NCI-H526 (cell line): ENCODE data around the gene KIF18B.

Experiments used
- DNase-seq, 2 experiments: peaks; one replicate each; lab custom pipeline; 2025; lab: John Stamatoyannopoulos, UW

KIF18B gene

DNA sequence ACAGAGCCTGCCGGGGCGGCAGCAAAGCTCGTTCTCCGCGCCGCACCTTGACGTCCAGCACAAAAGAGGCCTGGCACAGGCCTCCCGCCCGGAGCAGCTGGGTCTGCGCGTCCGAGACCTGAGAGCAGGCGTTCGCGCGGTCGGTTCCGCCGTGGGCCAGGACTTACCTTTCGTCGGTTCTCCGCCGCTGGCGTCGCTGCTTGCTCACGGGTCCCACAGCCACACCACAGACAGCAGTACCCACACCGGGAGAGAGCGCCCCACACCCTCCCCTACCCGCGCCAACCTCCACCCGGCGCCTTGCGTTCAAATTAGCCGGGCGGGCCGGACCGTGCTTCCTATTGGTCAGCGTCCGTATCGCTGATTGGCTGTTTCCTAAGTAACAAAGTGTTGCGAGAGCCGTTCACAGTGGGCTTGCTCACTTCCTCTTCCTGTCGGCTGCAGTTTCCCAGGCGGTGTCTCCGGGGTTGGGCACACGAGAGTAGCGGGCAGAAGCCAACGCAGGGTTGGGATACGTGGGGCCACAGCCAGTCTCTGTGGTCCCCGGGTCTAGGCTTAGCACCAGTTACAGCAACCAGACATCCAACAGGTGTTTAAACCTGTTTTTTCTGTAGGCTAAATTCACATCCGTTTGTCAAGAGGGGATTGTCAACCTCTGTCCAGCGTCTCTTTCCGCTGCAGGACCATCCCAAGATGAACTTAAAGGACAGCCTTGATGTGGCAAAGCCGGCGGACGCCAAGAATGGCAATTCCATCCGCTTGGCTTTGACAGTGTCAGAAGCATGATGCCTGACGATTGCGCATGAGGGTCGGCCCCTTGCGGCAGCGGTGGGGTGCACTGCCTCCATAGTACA, at the start of gene KIF18B:
TSS of gene KIF18B (minus strand) at position 313 of the 854 bp plus-strand sequence. CDS start 11,429 bp downstream, outside the sequence.
- peak; percentile 96 to 99 for DNase-seq

DNA sequence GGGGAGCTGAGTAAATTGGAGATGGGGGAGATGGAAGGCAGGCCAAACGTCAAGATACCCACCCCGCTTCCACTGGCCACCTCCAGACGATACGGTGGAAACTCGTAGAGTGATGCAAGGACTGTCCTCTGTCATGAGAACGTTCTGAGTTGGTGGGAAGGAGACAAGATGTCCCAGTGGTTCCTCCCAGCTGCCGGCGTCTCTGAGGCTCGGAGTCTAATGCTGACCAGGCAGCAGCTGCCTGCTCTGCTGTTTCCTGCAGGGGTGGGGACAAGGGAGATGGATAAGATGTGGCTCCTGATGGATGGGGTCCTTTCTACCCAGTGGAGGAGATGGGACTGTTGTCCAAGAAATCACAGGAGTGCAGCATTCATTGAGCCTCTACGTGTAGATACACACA, 48.7 kb upstream of the KIF18B start:
- DNase-seq = no peak

DNA sequence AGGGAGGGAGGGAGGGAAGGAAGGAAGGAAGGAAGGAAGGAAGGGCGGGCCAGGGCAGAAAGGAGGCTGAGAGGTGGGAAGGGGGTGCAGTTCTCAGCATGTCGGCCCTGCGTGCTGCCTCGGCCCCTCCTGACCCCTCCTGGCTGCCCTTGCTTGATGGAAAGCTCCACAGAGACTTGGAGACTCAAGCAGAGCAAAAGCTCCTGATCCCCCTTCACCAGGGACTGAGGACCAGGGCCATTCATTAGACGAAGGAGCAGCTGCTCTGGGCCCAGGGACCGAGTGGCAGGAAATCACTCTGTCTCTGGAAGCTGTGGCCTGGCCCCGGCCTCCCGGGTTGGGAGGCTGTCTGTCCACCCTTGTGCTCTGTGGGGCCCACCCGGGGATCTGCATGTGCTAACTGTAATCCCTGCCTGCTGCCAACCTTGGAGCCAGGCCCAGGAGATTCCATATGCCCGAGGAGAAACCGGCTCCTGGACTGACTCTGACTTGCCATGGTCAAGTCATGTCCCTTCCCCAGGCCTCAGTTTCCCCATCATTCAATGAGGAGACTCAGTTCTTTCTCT, 47.9 kb upstream of the KIF18B start:
- DNase-seq = no peak

DNA sequence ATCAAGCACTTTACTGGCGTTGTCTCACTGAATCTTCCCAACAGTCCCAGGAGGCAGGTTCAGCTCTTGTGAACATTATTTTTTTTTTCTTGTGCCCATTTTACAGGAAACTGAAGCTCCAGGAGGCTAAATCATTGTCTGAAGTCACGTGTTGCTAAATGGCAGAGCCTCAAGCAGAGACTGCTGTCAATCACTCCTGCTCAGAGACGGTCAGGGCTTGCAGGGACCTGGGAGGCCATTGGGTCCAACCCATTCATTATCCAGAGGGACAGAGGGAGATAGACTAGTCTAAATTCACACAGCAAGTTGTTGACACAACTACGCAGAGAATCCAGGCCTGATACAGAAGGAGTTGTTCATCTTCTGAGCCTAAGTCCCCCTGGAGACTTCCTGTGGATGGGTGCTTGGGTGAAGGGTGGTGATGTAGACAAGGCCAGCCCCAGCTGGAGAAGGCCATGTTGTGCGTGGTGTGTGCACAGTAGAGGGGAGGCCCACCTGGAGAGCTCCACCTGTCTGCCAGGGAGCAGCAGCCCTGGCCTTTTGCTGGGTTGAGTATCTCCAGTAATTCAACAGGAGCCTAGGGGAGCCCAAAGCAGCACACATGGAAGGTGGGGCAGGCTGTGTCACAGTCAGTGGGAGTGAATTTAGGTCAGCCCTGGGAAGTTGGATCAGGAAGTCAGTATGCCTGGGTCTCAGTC, 44.8 kb upstream of the KIF18B start:
- no peak for DNase-seq

DNA sequence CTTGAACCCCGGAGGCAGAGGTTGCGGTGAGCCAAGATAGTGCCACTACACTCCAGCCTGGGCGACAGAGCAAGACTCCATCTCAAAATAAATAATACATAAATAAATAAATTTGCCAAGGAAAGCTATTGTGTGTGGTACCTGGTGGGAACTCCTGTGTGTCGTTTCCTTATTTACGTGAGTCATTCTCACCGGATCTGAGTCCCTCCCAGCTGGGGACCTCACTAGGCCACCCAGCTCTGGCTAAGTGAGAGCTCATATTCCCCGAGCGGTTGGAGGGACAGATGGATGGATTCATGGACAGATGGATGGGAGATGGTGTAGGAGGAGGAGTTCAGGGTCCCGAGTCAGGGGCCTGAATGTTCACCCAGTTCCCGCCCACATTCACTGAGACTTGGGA, 43.4 kb upstream of the KIF18B start:
- DNase-seq = no peak

DNA sequence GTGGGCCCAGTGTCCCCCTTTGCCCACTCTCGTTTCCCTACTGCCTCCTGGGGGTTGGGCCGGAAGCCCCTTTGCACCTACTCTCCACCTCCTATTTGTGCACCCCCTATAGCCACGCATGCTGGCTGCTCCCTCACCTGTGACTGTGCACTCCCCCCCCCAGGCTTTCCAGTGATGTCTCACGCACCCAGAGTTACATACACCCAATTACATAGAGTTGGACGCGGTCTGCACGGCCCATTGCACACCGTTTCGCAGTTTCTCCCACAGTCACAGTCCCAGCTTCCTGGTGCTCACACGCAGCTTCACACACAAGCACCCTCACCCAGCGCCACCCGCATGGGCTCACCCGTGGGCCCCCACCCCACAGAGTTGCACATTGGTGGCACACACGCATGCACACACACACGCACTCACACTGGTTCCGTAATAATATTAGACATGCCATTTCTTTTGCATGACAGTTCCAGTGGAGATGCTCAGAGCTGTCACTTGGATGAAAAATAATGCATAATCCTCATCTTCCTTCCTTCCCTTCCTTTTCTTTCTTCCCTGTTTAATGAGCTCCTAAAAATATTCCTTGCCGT, 42.1 kb upstream of the KIF18B start:
- DNase-seq = no peak

DNA sequence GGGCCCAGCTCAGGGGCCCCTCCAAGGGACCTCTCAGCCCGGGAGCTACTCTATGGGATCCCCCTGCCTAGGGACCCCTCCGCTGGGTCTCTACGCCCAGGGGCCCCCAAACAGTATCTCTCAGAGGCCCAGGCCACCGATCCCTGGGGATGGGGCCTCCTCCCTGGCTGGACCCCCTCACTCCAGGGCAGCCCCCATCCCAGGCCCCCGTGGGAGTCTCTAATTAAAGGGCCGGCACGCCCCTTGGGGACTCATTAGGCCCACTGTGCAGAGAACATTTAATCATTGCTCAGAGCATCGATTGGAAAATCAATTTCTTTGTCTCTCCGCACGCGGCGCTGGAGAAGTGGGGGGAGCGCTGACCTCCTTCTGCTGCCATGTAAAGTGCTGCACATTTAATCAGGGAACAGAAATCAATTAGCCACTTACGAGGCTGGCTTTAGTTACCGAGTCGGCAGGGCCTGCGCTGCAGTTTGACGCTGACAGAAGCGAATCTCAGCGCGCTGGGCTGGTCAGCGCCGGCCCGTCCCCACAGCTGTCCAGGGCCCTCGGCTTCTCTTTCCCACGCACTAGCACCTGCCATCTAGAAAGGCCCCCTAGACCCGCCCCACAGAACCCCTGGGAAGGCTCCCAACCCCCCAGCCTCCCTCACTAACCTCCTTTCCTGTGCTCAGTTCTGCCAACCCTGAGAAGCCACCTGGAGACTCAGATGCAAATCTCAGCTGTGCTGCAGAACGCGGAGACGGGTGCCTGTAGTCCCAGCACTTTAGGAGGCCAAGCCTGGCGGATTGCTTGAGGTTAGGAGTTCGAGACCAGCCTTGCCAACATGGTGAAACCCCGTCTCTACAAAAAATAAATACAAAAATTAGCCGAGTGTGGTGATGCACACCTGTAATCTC, 40.7 kb upstream of the KIF18B start:
- DNase-seq = peak in 1 of 2 experiments; percentile 37

DNA sequence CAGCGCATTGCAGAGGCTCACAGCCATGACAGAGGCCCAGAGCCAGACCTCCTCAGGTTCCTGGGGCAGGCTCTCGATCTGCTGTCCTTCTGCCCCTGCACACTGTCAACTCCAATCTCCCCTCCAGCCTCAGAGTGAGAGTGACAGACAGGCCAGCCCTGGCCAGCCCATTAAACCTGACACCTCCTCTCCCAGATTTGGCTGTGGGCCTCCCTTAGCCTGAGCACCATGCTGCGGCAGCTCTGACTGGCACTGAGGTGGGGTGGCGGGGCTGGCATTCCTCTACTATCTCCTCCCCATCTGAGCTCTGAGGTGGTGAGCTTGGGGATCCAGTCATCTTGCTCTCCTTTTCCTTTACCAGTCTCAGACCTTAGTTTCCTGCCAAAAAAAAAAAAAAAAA, 36.0 kb upstream of the KIF18B start:
- no peak for DNase-seq

DNA sequence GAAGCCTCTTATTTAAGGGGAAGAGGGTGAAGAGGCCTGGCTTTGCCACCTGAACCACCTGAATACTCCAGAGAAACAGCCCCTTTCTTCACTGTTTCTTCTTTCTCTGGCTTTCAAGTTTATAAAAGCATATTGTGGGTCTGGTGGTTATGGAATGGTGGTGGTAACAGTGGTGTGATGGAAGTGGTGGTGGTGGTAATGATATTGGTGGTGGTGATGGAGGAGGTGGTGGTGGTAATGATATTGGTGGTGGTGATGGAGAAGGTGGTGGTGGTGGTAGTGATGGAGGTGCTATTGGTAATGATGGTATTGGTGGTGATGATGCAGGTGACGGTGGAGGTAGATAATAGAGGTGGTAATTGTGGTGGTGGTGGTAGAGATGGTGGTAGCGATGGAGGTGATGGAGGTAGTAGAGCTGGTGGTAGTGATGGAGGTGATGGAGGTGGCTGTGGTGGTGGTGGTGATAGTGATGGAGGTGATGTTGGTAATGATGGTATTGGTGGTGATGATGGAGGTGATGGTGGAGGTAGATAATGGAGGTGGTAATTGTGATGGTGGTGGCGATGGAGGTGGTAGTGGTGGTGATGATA, 34.6 kb upstream of the KIF18B start:
- no peak for DNase-seq

DNA sequence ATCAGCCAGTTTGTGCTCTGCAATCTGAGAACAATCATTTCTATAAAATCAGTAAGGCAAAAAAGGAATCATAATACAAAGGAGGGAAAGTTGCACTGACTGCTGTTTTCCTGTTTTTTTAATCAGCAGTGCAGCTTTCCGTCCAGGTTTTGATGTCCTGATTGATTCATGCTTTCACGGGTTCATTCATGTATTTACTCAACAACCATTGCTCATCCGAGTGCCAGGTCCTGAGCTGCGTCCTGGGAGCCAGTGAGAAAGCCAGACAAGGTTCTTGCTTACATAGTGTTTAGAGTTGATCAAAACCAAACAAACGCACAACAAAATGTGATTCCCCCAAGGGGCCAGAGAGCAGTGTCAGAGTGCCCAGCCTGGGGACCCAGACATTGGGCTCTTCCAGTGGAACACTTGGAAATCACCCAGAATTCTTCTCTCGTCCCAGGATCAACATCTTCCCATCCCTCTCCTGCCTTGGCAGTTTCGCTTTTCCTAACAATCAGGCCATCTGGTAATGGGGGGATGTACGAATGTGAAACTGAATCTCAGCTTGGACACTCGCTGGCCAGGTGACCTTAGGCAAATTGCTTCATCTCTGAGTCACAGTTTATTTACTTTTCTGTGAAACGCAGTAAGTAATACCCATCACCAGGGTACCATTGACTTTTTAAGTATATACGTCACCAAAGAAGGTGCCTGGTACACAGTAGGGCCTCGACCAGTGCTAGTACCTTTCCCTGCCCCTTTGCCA, 33.8 kb upstream of the KIF18B start:
- DNase-seq = no peak

DNA sequence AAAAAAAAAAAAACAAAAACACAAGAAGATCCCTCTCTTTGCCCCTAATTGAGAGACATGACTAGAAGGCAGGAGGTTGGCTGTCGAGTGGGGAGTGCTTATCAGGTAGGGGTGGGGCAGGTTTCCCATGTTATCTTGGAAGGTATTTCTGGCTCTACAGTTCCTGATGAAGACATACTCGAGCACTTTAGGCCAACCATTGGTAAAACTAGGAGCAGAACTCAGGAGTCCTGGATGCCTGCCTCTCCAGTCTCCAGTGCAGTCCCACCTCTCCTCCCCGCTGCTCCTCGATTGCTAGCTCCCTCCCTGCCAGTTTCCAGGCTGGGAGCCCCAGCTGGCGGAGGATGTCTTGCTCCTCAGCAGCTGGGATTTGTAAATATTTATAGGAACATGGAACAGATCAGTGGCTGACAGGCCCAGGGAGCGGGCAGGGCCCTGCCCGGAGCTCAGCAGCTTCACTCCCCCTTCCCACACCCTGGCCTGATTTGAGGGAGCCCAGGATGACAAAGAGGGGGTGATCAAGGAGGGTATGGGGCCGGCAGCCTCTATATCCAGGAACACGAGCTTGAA, 31.9 kb upstream of the KIF18B start:
- no peak for DNase-seq

DNA sequence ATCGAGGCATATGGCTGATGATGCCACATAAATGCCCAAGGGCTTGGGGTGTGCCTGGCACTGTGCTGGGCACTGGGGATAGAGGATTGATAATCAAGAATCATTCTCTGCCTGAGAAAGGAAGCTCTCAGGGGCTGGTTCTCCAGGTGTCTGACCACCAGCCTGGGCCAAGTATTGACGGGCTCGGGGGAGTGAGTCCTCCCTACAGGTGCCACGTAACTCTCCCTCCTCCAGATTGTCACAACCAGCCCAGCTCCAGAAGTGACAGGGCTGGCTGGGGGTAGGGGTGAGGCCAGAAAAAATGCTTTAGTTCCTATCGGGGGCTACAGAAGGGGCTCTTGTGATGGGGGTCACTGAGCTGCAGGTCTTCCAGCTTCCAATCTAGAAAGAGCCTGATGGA, 31.2 kb upstream of the KIF18B start:
- DNase-seq = no peak

DNA sequence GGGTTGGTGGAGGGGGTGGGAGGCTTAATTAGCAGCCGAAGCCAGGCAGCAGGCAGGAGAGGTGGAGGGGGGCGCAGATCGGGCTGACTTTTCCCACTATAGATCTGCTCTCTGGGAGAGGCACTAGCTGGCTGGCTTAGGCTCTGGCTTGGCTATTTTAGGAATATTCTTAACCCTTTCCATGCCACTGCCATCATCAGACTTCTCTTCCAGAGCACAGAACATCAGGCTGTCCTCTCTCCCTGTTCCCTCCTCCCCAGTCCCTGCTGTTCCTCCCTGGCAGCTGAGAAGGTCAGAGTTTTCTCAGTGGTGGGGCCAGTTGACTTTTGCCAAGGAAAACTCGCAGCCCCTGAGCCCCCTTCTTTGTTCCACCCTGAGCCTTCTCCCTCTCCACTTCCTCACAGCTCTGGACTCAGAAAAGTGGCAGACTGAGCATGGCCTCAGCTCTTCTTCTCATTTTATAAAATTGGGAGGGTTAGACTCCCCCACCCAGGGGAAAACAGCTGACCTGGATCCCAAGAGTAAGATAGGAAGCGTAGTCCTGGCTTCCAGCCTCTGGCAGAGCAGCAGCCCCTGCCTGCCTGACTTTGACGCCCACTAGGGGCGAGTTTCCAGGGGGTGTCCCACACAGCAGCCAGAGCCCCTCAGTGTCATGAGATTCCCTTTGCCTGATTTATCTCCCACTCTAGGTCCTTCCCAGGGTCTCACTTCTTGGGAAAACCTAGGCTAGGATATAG, 30.4 kb upstream of the KIF18B start:
- no peak for DNase-seq

DNA sequence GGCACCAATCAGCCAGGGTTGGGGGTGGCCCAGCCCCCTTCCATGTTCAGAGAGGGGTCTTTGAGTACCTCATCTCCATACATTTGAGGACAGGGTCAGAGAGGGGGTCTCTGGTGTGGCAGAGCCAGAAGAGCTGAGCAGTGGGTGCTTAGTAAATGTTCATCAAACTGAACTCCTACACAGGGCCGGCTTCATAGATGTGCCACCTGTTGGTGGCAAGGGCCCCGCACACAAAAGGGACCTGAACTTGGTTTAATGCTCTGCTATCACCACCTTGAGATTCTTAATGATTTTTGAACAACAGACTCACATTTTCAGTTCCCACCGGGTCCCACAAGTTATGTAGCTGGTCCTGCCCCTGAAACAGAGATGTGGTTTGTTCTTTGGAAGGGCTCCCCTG, 29.5 kb upstream of the KIF18B start:
- no peak for DNase-seq

DNA sequence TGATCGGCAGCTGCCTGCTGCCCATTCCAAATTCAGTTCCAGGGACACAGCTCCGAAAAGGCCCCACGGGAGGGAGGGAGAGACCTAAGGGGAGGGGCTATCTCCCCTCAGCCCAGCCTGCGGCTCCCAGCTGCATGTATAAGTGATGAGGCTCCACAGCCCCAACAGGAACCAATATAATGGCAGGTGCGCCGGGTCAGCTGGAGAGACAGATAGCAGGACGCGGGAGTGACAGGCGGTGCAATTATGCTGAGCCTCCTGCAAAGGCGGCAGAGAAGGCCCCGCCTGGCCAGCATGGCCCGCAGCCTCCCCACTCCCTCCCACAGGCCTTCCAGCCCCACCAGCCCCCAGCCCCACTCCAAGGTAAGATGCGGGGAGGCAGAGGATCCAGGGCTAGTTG, 28.6 kb upstream of the KIF18B start:
- peak; percentile 18 to 71 for DNase-seq

DNA sequence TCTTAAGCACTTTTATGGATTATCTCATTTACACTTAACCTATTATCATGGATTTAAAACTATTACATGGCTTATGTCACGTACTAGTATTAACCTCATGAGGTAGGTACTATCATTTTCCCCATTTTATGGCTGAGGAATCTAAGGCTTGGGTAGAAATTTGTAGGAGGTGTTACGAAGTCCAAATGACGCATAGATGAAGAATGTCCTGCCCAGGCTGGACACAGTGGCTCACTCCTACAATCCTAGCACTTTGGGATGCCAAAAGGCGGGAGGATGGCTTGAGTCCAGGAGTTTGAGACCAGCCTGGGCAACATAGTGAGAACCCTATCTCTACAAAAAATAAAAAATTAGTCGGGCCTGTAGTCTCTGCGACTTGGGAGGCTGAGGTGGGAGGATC, 25.4 kb upstream of the KIF18B start:
- no peak for DNase-seq

DNA sequence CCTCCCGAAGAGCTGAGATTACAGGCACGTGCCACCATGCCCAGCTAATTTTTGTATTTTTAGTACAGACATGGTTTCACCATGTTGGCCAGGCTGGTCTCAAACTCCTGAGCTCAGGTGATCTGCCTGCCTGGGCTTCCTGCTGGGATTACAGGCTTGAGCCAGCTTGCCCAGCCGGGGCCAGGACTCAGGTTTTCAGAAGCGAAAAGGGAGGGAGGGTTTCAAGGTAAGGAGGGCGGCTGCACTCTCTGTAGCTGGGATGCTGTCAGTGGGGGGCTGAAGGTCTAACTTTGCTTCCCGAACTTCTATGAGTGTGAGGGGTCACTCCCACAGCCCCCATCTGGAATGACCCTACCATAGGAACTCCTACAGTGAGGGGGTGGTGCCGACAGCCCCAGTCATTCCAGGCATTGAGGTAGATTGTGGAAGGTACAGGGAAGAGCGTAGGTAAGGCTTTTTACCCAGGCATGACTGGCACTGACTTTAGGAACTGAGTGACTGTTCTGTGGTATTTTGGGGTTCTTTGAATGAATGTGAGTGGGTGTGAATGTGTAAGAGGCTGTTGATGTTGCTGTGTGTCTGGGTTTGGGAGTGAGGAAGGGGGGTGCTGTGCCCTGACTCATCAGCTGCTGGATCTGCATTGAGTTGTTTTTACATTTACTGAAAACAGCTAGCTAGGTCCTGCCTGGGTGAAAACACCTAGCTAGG, 24.4 kb upstream of the KIF18B start:
- DNase-seq = no peak

DNA sequence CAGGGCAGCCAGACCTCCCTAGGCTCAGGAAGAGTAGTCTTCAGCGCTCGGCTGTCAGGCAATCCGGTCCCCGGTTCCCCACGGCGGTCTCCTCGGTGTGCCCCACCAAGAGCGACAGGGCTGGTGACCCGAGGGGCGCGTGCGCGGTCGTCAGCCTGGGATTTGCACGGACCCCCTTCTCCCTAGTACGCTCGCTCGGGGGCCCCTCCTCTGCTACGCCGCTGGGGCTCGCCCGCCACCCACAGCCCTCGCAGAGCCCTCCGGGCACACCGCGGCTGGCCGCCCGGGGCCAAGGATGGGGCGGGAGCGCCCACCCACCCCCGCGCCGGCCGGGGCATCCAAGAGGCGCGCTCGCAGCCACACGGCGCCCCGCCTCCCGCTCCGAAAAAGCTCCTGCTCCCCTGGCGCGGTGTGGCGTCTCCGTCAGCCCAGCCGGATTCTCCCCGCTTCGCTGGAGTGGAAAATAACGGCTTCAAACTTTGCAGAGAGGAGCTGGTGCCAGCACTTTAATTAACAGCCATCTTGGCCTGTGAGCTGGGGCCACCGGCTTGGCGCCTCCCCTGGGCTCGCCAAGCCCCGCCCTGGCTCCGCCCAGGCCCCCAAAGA, 22.7 kb upstream of the KIF18B start:
- DNase-seq = peak in 1 of 2 experiments; percentile 34
